NCI-H2171 (cell line): ENCODE results near the gene VPS52.
"Not testable (repeated sequence)": the region's sequence is repeated elsewhere in the genome, so short reads cannot be mapped to it uniquely, and the experiment has no call there.

ENCODE experiments used
- DNase-seq: peaks from one replicate; lab custom pipeline; 2025; lab: John Stamatoyannopoulos, UW

VPS52 gene

DNA sequence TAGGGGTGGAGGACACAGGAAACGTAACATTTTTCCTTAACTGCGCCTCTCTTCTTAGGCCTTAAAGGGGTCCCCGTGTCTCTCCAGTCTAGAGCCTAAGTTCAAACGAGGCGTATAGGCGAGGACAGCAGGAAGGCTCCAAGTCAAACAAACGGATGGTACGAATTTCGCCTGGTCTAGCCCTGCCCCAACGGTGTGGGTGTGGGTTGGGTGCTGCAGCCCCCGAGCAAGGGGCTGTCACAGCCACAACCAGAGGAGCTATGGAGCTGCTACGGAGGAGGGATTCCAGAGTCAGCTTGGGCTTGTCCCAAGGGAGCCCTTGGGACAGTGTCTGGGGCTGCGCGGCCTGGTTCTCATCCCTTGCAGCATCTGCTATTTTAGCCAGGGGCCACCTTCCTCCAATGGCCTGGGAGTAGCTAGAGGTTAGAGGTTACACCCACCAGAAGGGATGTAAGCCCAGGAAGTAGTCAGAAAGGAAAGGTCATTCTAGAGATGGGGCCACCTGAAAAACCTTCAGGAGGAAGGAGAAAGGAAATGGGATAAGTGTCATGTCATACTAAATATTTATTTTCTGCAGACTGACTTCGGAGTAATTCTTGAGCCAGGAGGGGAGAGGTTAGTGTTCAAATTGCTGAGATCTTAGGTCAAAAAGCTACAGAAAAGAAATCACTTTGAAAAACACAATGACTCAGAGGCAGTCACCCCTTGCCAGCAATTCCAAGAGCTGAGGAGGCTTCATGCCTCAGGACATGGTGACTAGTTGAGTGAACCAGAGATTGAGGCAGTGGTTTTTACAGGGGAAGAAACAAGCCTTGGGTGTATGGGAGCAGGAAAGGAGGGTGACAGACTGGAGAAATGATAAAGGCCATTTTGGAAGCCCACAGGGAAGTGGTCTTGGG, 21.7 kb downstream of the VPS52 start:
- DNase-seq, result no peak

DNA sequence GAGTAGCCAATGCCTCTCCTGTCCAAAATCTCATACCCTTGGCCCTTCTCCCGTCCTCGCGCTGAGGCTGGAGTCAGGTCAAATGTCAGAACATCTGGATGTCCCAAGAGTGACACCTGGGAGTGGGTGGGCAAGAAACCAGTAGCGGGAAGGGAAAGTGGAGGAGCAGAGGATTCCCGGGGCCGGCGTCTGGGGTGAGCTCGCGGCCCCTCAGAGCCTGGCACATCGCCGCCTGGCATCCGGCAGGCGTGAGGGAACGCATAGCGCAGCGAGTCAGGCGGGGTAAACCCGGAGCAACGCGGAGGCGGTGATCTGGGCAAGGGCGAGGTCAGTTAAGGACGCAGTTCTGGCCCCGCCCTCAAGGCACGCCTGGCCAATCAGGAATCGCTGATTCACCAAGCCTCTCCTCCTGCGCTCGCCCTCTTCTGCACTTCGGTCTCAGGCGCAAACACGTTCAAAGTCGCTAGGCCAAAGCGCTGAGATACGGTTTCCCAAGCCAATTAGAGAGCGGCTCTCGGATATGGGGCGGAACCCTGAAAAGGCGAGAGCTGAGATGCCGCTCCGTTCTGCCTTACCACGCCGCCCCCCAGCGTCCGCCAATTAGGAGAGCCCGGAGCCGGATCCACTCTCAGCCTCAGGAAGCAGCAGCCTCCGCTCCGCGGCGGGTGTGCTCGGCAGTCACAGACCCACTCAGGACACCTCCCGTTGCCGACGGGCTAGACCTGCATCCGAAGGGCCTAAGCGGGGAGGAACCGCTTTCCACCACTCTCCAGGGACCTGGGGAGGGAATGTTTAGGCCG, 22.5 kb downstream of the VPS52 start:
- DNase-seq, result peak; percentile 98

DNA sequence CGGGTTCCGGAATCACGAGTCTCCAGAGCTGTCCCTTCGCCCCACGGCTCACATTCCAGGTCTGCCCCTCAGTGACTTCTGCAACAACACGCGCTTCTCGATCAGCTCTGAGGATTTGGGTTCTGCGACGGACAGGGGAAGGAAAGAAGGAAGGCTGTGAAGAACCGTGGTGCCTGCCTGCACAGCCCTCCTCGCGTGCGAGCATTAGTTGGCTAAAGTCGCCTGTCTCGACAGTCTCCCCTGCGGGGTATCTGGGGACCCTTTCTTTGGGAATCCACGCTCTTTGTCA, 23.1 kb downstream of the VPS52 start:
- DNase-seq, result peak; percentile 51

DNA sequence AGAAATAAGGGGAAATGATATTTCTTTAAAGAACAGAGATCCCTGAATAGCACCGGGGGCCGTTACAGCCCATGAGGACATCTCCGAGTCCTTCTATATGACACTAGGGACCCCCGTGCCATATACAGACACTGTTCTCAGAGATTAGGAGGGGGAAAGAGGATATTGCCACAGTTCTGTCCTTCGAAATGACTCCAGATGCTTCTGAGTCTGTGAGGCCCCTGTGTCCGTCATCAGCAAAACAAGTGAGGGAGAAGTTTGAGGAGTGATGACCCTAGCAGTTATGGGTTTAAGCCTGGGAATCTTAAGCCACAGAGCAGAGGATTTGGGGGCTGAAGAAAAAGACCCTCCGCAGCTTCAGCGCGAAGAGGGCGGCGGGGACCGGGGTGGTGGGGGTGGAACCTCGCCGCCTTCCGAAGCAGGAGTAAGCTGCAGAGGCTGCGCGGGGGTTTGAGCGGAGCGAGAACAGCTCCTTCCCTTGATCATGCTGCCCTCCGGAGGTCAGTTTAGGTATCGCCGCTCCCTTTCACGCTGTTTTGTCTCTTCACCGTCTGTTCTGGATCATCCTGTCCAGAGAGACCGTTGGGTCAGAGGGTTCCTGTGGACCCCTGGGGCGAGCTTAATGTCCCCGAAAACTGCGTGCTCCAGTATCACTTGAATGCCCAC, 23.6 kb downstream of the VPS52 start:
- DNase-seq, result peak; percentile 83

DNA sequence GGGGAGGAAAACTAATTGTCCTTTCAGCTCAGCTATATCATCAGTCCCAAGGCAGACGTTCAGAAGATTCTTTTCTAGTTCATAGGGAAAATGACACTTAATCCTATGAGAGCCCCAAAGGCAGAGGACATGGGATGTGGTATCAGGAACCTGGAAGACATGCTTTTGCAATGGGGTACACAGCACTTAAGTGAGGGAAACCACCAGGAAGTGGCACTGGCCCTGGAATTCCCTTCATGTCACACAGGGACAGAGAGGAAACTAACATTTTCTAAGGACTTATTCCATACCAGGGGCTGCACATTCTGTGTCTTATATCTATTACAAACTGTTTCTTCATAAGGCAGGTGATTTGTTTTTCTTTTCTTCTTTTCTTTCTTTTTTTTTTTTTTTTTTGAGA, 28.2 kb downstream of the VPS52 start:
- no peak for DNase-seq

DNA sequence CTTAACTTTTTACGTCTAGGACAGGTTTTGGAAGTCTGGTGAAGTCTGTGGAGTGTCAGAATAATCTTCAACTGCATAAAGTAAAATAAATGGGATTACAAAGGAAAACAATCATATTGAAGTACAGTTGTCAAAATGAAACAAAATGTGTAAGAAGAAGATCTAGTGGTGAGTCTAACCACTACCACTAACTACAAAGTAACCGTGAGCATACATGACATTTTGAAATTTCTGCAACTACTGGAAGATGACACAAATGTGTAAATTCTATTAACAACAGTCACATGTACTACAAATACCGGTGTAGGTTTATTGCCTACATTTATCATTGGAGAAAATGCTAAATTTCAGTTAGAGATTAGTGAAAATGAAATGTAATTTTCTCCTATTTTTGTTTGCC, 29.7 kb downstream of the VPS52 start:
- DNase-seq, result no peak

DNA sequence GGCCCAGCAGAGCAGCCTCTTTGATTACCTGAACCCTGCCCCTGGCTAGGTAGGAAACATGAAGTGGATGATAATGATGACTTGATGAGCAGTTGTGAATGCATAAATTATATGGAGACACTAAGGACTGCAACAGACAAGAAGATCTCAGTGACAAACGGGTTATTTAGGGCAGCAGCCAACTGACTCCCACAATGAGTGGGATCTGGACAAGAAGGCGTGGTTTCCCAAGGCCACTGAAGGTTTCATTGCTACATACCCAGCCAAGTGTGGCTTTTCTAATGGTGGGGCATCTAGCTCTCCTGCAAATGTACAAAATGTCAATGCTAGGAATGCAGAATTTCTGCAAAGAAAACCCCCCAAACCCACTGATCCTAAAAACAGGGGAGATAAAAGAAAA, 33.9 kb downstream of the VPS52 start:
- no peak for DNase-seq

DNA sequence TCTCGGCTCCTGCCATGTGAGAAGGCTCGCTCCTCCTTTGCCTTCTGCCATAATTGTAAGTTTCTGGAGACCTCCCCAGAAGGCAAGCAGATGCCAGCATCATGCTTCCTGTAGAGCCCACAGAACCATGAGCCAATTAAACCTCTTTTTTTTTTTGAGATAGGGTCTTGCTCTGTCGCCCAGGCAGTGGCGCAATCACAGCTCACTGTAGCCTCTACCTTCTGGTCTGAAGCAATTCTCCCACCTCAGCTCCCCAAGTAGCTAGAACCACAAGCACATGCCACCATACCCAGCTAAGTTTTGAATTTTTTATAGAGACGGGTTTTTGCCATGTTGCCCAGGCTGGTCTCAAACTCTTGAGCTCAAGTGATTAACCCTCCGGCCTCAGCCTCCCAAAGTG, 34.8 kb downstream of the VPS52 start:
- no peak for DNase-seq

DNA sequence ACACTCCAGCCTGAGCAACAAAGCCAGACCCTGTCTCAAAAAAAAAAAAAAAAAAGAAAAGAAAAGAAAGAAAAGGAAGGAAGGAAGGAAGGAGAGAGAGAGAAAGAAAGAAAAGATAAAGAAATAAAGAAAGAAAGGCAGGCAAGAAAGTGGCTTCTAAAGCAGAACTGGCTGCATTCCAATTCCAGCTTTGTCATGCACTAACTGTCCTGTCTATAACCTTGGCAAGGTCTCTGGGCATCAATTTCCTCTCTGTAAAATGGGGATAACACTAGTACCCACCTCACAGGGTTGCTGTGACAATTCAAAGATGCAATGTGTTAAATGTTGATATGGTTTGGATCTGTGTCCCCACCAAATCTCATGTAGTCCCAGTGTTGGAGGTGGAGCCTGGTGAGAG, 35.3 kb downstream of the VPS52 start:
- no peak for DNase-seq

DNA sequence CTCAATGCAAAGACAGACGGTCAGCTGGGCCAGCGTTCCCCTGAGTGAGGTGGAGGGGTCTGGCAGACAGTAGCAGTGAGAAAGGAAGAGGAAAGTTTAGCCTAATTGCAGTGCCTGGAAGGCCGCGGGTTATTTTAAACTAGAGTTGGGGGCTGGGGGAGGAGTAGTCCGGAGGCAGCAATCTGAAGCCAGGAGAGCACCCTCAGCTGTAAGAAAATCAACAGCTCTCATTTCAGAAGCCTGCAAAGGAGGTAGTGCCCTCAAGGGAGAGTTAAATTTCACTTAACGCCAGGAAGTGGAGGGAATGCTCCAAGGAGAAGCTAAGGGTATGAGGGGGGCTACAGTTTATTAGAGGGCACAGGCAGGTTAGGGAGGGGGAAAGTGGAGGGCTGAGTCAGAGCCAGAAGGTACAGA, 36.4 kb downstream of the VPS52 start:
- peak; percentile 90 for DNase-seq

DNA sequence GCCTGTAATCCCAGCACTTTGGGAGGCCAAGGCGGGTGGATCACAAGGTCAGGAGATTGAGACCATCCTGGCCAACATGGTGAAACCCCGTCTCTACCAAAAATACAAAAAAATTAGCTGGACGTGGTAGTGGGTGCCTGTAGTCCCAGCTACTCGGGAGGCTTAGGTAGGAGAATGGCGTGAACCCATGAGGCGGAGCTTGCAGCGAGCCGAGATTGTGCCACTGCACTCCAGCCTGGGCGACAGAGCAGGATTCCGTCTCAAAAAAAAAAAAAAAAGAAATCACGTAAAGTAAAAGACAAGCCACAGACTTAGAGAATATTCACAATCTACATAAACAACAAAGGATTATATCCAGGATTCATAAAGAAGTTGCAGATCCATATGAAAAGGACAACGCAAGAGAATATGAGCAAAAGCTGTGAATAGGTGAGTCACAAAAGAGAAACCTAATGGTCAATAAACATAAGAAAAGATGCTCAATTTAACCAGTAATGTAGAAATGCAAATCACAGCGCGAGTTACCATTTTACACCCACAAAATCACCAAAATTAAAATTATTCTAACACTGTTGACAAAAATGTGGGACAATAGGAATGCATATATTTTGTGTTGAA, 45.1 kb downstream of the VPS52 start:
- DNase-seq, result not testable (repeated sequence)

DNA sequence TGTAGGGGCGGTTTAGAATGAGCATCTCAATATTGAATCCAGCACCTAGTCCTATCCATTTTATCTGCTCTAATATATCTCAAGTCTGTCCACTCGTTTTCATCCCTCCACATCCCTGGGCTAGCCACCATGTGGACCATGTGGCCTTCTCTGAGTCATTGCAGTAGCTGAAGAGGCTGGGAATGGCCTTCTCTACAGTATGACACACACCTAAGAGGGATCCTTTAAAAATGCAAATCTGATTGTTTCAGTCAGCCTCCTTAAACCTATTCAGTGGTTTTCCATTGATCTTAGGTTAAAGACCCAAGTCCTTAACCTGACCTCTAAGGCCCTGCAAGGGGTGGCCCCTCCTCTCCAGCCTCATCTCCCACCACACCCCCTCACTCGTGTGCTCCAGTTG, 54.0 kb downstream of the VPS52 start:
- DNase-seq, result no peak

DNA sequence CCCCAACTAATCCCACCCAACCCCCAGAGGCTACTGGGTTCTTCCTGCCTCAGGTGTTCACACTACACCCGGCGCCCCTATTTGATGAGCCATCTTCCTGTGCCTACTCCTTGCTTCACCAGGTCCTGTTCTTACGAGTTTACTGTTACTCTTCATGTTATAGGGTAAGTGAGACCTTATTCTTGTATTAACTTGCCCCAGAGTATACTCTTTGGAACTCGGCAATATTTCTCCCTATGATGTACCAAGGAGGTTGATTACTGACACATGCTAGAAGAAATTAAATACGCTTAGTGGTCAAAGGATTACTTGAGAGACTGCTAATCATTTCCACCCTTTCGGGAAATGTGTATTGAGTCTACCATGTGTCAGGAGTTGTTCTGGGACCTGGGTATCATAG, 54.4 kb downstream of the VPS52 start:
- DNase-seq, result no peak

DNA sequence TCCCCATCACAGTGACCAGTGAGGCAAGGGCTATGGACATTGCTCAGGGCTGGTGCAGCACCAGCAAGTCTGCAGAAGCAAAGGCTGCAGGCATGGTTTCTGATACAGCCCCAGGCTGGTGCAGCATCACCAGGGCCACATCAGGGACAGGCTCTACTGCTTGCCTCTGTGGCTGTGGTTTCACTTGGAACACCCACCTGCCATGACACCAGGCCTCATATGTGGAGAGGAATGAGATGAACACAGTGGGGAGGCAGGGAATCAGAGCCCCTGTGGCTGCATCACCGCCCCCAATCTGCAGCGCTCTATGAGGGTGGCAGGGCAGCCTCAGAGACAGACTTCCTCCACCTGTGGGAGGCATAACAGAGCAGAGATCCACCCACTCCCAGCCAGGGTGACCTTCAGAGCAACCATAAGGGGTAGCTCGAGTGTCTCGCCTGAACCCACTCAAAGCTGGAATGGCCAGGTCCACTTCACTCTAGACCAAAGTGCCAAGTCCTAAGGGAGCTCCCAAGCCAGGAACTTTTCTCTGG, 55.5 kb downstream of the VPS52 start:
- DNase-seq, result no peak

DNA sequence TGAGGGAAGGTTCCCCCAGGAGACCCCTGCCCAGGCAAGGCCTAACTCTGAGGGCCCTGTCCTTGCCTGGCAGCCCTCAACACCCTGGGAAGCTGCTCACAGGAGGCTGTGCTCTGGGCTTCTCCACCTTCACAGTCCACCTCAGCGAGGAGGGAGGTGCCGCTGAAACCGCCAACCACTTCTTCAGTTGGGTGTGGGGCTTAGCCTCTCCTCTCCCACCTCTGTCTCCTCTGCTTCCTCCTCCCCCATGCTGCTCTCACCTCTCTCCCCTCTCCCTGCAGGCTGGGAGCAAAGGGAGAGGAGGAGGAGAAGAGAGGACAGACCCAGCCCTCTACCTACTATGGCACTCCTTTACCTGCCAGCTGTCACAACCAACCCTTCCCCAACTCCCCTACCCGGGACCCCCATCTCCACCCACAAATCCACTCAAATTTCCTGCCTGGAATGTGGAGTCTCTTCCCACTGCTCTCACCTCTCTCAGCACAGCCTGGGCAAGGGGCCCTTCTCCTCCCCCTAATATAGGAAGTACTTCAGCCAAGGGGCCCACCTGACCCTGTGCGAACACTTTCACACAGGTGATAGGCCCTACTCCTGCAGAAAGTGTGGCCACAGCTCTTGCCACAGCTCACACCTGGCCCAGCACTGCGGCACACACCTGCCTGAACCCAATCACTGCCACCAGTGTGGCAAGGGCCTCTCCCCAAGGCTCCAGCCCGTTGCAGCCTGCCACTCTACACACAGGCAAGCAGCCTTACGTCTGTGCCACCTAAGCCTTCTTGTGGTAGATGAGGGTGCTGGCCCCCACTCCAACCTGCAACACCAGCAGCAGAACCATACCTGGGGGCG, 56.2 kb downstream of the VPS52 start:
- DNase-seq, result no peak

DNA sequence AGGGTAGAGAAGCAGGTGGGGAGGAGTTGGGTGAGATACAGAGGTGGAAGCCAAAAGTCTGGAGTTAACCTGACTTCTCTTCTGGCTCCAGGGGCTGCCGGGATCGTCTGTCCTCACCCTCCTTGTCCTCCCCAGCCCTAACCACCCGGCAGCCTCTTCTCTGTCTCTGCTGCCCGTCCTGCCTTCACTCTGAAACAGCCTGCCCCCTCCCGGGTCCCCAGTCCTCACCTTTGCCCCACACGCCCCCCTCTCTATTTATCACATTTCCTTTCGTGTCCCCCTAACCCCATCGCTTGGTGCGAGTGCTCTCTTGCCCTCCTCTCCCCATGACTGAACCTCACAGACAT, 57.7 kb downstream of the VPS52 start:
- DNase-seq, result no peak

DNA sequence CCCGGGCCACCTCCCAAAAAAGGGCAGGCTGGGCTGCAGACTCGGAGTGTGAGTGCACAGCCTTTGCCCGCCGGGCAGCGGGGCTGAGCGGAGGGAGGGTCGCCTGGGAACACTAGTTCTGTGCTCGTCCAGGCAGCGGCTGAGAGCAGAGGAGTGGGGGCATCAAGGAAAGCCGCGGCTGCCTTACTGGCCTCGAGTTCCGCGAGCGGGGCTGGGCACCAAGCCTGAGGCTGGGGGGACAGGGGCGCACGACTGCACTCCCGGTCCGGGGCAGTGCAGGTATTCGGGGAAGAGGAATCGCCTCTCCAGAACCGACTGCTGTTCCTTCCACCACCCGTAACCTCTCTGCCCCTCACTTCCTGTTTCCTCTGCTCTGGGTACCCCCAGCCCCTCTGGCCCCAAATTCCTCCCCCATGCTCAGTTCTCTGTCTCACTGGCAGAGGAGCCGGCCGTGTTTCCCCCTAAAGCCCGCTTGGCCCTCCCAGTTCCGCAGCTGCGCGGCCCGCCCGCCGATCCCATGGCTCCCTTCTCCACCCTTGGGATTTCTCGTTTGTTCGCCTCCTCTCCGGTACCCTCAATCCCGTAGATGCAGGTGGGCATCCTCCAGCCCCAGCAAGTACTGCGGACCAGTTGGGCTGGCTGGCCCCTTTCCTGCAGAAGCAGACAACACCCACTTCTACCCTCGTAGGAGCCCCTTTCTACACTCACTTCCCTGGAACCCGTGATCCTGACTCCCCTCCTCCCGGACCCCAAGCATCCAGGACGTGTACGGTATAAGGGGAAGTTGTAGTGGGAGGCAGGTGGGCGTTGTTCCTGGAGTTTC, 58.3 kb downstream of the VPS52 start:
- peak; percentile 30 for DNase-seq

DNA sequence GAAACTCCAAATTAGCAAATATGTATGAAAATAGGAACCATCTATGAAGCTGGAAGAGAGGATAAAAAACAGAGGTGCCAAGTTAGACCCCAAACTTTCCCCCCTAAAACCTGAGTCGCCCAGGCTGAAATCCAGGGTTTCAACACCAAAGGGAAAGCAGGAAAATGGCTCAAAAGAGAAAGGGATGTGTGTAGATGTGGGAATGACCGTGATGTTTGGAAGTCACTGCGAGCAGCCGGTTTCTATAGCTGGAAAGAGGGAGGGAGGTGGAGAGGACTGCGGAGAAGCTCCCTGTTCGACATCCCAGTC, 58.9 kb downstream of the VPS52 start:
- DNase-seq, result no peak

DNA sequence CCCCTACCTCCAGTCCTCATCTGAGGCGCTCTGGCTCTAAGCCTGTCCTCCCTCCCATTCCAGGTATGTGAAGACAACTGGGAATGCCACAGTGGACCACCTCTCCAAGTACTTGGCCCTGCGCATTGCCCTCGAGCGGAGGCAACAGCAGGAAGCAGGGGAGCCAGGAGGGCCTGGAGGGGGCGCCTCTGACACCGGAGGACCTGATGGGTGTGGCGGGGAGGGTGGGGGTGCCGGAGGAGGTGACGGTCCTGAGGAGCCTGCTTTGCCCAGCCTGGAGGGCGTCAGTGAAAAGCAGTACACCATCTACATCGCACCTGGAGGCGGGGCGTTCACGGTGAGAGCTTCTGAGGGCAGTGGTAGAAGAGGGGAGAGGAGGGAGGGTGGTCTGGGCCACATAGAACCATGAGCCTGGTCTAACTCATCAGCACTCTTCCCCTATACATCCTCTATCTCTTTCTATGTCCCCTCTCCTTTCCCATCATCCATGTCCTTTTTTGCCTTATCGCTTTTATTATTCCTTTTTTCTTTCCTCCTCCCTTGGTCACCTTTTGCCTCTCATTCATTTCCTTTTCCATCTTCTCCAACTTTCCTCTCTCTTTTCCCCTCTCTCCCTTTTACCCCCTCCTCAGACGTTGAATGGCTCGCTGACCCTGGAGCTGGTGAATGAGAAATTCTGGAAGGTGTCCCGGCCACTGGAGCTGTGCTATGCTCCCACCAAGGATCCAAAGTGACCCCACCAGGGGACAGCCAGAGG, 59.8 kb downstream of the VPS52 start:
- no peak for DNase-seq

DNA sequence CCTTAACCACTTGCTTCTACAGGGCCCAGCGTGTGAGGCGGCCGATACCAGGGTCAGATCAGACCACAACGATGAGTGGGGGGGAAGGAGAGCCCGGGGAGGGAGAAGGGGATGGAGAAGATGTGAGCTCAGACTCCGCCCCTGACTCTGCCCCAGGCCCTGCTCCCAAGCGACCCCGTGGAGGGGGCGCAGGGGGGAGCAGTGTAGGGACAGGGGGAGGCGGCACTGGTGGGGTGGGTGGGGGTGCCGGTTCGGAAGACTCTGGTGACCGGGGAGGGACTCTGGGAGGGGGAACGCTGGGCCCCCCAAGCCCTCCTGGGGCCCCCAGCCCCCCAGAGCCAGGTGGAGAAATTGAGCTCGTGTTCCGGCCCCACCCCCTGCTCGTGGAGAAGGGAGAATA, 60.5 kb downstream of the VPS52 start:
- DNase-seq, result no peak
